OCI-LY7 (cell line): ENCODE results near the gene ELF1. TPM values are rescaled to one million over a fixed set of nuclear protein-coding genes. Genes with fewer than 3 reads are reported as not detected.
"Not testable (repeated sequence)": the region's sequence is repeated elsewhere in the genome, so short reads cannot be mapped to it uniquely, and the experiment has no call there.

ENCODE experiments used
- BruUV-seq: library from RNA; stranded (reverse); fragments of 400-500 nt; replicated peaks from 2 replicates; lab custom pipeline; 2021; lab: Mats Ljungman, UMichigan
- CTCF ChIA-PET: fragments of 300-600 bp; sonication (Branson Sonifier 250); formaldehyde crosslinking; loops from one replicate; lab custom pipeline; 2022; ENCODE audit warnings: antibody characterized with exemption; ENCODE audit not compliant: unreplicated experiment; lab: Charles Lee
- POLR2A ChIA-PET: fragments of 300-600 bp; sonication (Branson Sonifier 250); formaldehyde crosslinking; loops from one replicate; lab custom pipeline; 2022; ENCODE audit warnings: antibody characterized with exemption; lab: Charles Lee
- DNase-seq: peaks from one replicate; pipeline ENCODE4 v3.0.0-alpha.2; 2015; ENCODE audit warnings: low spot score
- H2AFZ ChIP-seq: fragments of 200-600 bp; sonication (generic), shearing (Covaris generic); 2 replicates; pipeline ENCODE4 v1.6.1; 2014; ENCODE audit warnings: mild to moderate bottlenecking, antibody characterized with exemption, low read length, moderate library complexity
- H3K27ac ChIP-seq: fragments of 200-600 bp; sonication (generic); 2 replicates; pipeline ENCODE4 v1.5.1; 2014; ENCODE audit warnings: mixed run types, low read depth, mild to moderate bottlenecking, moderate library complexity, low read length, inconsistent platforms; ENCODE audit not compliant: poor library complexity, severe bottlenecking
- H3K36me3 ChIP-seq: fragments of 200-600 bp; sonication (generic); 2 replicates; pipeline ENCODE4 v1.6.1; 2014; ENCODE audit warnings: mild to moderate bottlenecking, antibody characterized with exemption, low read length, moderate library complexity, mixed read lengths; ENCODE audit not compliant: insufficient read depth
- H3K4me1 ChIP-seq: fragments of 200-600 bp; sonication (generic); 2 replicates; pipeline ENCODE4 v1.5.1; 2014; ENCODE audit warnings: mild to moderate bottlenecking, low read length; ENCODE audit not compliant: insufficient read depth, poor library complexity, severe bottlenecking
- H3K4me2 ChIP-seq: fragments of 200-600 bp; sonication (generic); 2 replicates; pipeline ENCODE4 v1.6.1; 2014; ENCODE audit warnings: mild to moderate bottlenecking, low read length
- H3K4me3 ChIP-seq: fragments of 200-600 bp; sonication (generic); 2 replicates; pipeline ENCODE4 v1.5.1; 2014; ENCODE audit warnings: mild to moderate bottlenecking, low read depth, low read length; ENCODE audit not compliant: poor library complexity, severe bottlenecking
- H3K79me2 ChIP-seq: fragments of 200-600 bp; sonication (generic); 2 replicates; pipeline ENCODE4 v1.6.1; 2016; ENCODE audit warnings: low read depth, mild to moderate bottlenecking, low read length, moderate library complexity, mixed read lengths; ENCODE audit not compliant: insufficient read depth
- H3K9me2 ChIP-seq: fragments of 200-600 bp; sonication (generic); 2 replicates; pipeline ENCODE4 v1.6.1; 2016; ENCODE audit warnings: mild to moderate bottlenecking, low read length, mixed read lengths; ENCODE audit not compliant: insufficient read depth
- H3K9me3 ChIP-seq: fragments of 200-600 bp; sonication (generic); 2 replicates; pipeline ENCODE4 v1.6.1; 2014; ENCODE audit warnings: mild to moderate bottlenecking, mixed run types, low read length, mixed read lengths
- H4K20me1 ChIP-seq: fragments of 200-600 bp; sonication (generic); 2 replicates; pipeline ENCODE4 v1.6.1; 2014; ENCODE audit warnings: mild to moderate bottlenecking, antibody characterized with exemption, low read length, moderate library complexity, mixed read lengths; ENCODE audit not compliant: insufficient read depth
- EZH2phosphoT487 ChIP-seq: fragments of 200-600 bp; sonication (generic); IDR thresholded peaks from 2 replicates; pipeline ENCODE4 v1.6.1; 2018; ENCODE audit warnings: low read depth, borderline replicate concordance, mild to moderate bottlenecking, mixed run types, antibody characterized with exemption, low read length, moderate library complexity, mixed read lengths
- intact Hi-C: fragments of 100-400 bp; cut with micrococcal nuclease; formaldehyde crosslinking; loops from one replicate; pipeline ENCODE4 v1.10.0; 2022; ENCODE audit not compliant: unreplicated experiment
- total RNA-seq, 2 experiments: library from RNA; depleted of rRNA in 1 of 2; stranded (reverse); fragments of >200 nt in 1 of 2; shearing (Covaris generic) in 1 of 2; gene quantifications; 2 replicates each; pipeline ENCODE4 v1.2.3, GENCODE V29; 2014 to 2022
- TF ChIP-seq, protein P1 (sequence below): fragments of 200-600 bp; sonication (generic); conservative IDR thresholded peaks from 2 replicates; pipeline ENCODE4 v1.5.1; 2014; ENCODE audit warnings: mild to moderate bottlenecking, antibody characterized with exemption, low read length, moderate library complexity, mixed read lengths

Gene ELF1
- total RNA-seq, 2 experiments from 2014 or later: 111 to 248 TPM

DNA sequence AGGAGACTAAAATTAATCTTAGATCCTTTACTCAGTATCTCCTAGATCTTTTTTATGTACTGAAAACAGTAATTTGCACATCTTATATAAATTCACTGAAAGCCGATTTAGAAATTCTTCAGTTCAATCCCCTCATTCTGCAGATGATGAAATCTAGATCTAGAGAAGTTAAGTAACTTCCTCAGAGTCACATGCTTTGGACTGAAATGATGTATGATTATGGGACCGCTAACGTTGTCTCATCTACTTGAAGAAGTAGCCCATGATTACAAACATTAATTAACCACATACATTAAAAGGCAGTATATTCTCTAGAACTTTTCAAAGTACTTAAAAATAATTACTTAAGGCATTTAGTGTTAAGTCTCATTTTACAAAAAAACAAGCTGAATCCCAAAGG, 37.8 kb downstream of the ELF1 start:
- intact Hi-C loops: loop anchor here (2.0 to 5.0 kb wide), 2 partner anchors 49 to 73 kb away; no protein-coding TSS in a partner anchor
- Histone ChIP-seq H4K20me1 (peaks cover 69% of the 10 kb centered on the region), H3K4me3 (peak overlapping the region; percentile 85), H2AFZ (no peak overlapping the region), H3K79me2 (peaks cover 100% of the 10 kb centered on the region), H3K9me3 (no peaks in the 10 kb centered on the region), H3K9me2 (no peaks in the 10 kb centered on the region), H3K36me3 (peaks cover 65% of the 10 kb centered on the region), H3K27ac (peak overlapping the region; percentile 89), H3K4me1 (peaks cover 51% of the 10 kb centered on the region), H3K4me2 (peak overlapping the region; percentile 94)
- ChIA-PET POLR2A (interaction anchor here (0.7 to 5.6 kb wide), 14 partner anchors 9 to 78 kb away, joined by 3 to 86 read pairs (median 6); partner anchors contain the start of gene ELF1), CTCF (no interaction called here)
- BruUV-seq: no TSS peak
- TF ChIP-seq EZH2phosphoT487: no peak
- TF ChIP-seq, protein P1, sequence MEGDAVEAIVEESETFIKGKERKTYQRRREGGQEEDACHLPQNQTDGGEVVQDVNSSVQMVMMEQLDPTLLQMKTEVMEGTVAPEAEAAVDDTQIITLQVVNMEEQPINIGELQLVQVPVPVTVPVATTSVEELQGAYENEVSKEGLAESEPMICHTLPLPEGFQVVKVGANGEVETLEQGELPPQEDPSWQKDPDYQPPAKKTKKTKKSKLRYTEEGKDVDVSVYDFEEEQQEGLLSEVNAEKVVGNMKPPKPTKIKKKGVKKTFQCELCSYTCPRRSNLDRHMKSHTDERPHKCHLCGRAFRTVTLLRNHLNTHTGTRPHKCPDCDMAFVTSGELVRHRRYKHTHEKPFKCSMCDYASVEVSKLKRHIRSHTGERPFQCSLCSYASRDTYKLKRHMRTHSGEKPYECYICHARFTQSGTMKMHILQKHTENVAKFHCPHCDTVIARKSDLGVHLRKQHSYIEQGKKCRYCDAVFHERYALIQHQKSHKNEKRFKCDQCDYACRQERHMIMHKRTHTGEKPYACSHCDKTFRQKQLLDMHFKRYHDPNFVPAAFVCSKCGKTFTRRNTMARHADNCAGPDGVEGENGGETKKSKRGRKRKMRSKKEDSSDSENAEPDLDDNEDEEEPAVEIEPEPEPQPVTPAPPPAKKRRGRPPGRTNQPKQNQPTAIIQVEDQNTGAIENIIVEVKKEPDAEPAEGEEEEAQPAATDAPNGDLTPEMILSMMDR: no peak
- DNase-seq: peak; percentile 58

DNA sequence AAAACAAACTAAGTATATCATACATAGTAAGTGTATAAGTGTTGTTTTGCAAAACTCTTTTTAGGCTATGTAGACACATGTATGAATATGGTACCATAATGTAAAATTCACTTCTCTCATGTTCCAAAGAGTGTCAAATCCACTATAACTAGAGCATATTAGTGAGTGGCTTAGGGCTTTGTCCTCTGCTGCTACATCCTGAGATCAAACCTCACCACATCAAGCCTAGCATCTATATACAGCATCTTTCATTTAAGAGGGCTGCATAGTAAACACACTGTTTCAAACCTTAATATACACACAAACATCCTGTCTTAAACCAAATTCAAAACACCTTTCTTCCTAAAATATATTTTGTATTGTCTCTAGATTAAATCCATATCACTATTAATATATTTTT, 38.7 kb downstream of the ELF1 start:
- intact Hi-C loops: loop anchor here (2.0 to 5.0 kb wide), 2 partner anchors 48 to 74 kb away; no protein-coding TSS in a partner anchor
- peak overlapping the region; percentile 89 for H3K27ac ChIP-seq
- DNase-seq: peak; percentile 52
- H3K9me3 ChIP-seq: no peaks in the 10 kb centered on the region
- H2AFZ ChIP-seq: no peak overlapping the region
- ChIA-PET POLR2A (interaction anchor here (0.7 to 5.6 kb wide), 10 partner anchors 10 to 1250 kb away, joined by 3 to 86 read pairs (median 16); partner anchors contain the start of gene ELF1), CTCF (no interaction called here)
- H4K20me1 ChIP-seq: peaks cover 69% of the 10 kb centered on the region
- peaks cover 100% of the 10 kb centered on the region for H3K79me2 ChIP-seq
- peaks cover 74% of the 10 kb centered on the region for H3K36me3 ChIP-seq
- no TSS peak for BruUV-seq
- TF ChIP-seq, protein P1: no peak
- no peak for TF ChIP-seq EZH2phosphoT487
- peak overlapping the region; percentile 85 for H3K4me3 ChIP-seq
- peak overlapping the region; percentile 94 for H3K4me2 ChIP-seq
- peaks cover 51% of the 10 kb centered on the region for H3K4me1 ChIP-seq
- no peaks in the 10 kb centered on the region for H3K9me2 ChIP-seq

DNA sequence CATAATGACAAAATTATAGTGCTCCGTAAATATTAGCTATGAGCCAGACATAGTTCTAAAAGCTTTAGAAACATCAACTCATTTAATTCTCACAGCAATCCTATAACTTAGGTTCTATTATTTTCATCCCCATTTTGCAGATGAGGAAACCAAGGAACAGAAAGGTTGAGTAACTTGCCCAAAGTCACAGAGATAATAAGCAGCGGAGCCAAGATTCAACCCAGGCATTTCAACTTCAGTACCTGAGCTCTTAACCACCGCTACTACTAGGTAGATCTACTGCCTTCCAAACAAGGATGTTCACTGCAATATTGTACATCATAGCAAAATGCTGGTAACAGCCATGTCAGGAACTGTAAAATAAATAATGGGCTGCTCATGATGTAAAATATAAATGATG, 39.9 kb downstream of the ELF1 start:
- TF ChIP-seq, protein P1: no peak
- TF ChIP-seq EZH2phosphoT487: no peak
- no TSS peak for BruUV-seq
- Histone ChIP-seq H3K9me2 (no peaks in the 10 kb centered on the region), H3K4me3 (peak overlapping the region; percentile 85), H3K27ac (peak overlapping the region; percentile 89), H3K4me2 (peak overlapping the region; percentile 94), H3K4me1 (peaks cover 51% of the 10 kb centered on the region), H3K9me3 (no peaks in the 10 kb centered on the region), H2AFZ (no peak overlapping the region), H3K79me2 (peaks cover 100% of the 10 kb centered on the region), H3K36me3 (peaks cover 80% of the 10 kb centered on the region), H4K20me1 (peaks cover 72% of the 10 kb centered on the region)
- ChIA-PET POLR2A (interaction anchor here (0.7 to 5.6 kb wide), 19 partner anchors 9 to 485 kb away, joined by 3 to 86 read pairs (median 4); partner anchors contain the start of genes ELF1 and WBP4), CTCF (interaction anchor here (0.7 kb wide), 1 partner anchor 32 kb away, joined by 3 read pairs; no protein-coding TSS in a partner anchor)
- intact Hi-C loops: loop anchor here (10.0 kb wide), 1 partner anchor 336 kb away; the partner anchor contains the start of gene NAA16
- peak; percentile 50 for DNase-seq

DNA sequence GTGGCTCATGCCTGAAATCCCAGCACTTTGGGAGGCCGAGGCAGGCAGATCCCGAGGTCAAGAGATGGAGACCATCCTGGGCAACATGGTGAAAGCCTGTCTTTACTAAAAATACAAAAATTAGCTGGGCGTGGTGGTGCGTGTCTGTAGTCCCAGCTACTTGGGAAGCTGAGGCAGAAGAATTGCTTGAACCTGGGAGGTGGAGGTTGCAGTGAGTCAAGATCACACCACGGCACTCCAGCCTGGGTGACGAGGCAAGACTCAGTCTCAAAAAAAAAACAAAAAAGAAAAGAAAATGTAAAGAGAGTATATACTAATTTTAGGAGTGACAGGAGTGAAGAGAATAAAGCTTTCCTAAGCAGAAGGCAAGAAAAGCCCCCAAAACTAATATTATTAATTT, 41.0 kb downstream of the ELF1 start:
- BruUV-seq, DNase-seq, H3K9me3 ChIP-seq, H2AFZ ChIP-seq, CTCF ChIA-PET, H3K9me2 ChIP-seq: not testable (repeated sequence)
- Histone ChIP-seq H3K36me3 (peaks cover 91% of the 10 kb centered on the region), H4K20me1 (peaks cover 78% of the 10 kb centered on the region), H3K4me1 (peaks cover 51% of the 10 kb centered on the region), H3K4me2 (peak overlapping the region; percentile 94), H3K27ac (peak overlapping the region; percentile 64), H3K4me3 (peak overlapping the region; percentile 85), H3K79me2 (peaks cover 100% of the 10 kb centered on the region)
- POLR2A ChIA-PET: interaction anchor here (0.6 to 5.6 kb wide), 12 partner anchors 10 to 482 kb away, joined by 3 to 86 read pairs (median 8); partner anchors contain the start of genes ELF1 and WBP4
- intact Hi-C loops: loop anchor here (10.0 kb wide), 1 partner anchor 337 kb away; the partner anchor contains the start of gene NAA16
